Measurements from ENCODE around the gene CLNK. TPM values are rescaled to one million over a fixed set of nuclear protein-coding genes. Genes with fewer than 3 reads are reported as not detected.
"Not testable (repeated sequence)": the region's sequence is repeated elsewhere in the genome, so short reads cannot be mapped to it uniquely, and the experiment has no call there.

Gene CLNK
- total and polyA plus RNA-seq, 10 donors, result 0.39 to 2.8 (median 1.3) TPM

GRCh38 chr4:10576236-10576635 is 108.3 kb downstream of the CLNK start:
- intact Hi-C loops (cut with DNase I; ENCODE audit: low total_unique reads), result no loop called here
- 71 to 83% (median 81%) methylated on average over 4 of the region's 4 CpGs for WGBS, 5 donors
- no peak overlapping the region for H3K4me3 ChIP-seq
- peaks cover 0 to 19% (median 12%) of the 10 kb centered on the region in 6 donors for H3K4me1 ChIP-seq
- no peak overlapping the region for H3K27ac ChIP-seq
- no peaks in the 10 kb centered on the region for H3K36me3 ChIP-seq
- no peaks in the 10 kb centered on the region for H3K9me3 ChIP-seq
- TF ChIP-seq POLR2A (IDR thresholded peaks at IDR 0.05) (no peak), POLR2AphosphoS5 (IDR thresholded peaks at IDR 0.05) (no peak)
- TF ChIP-seq, protein P1, sequence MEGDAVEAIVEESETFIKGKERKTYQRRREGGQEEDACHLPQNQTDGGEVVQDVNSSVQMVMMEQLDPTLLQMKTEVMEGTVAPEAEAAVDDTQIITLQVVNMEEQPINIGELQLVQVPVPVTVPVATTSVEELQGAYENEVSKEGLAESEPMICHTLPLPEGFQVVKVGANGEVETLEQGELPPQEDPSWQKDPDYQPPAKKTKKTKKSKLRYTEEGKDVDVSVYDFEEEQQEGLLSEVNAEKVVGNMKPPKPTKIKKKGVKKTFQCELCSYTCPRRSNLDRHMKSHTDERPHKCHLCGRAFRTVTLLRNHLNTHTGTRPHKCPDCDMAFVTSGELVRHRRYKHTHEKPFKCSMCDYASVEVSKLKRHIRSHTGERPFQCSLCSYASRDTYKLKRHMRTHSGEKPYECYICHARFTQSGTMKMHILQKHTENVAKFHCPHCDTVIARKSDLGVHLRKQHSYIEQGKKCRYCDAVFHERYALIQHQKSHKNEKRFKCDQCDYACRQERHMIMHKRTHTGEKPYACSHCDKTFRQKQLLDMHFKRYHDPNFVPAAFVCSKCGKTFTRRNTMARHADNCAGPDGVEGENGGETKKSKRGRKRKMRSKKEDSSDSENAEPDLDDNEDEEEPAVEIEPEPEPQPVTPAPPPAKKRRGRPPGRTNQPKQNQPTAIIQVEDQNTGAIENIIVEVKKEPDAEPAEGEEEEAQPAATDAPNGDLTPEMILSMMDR (IDR thresholded peaks at IDR 0.05 in 8 of 11, conservative IDR thresholded peaks at IDR 0.05 in 3 of 11), result no peak
- DNase-seq, result no peak
- no peaks in the 10 kb centered on the region for H3K27me3 ChIP-seq (replicated peaks in 1 of 7)

- Histone ChIP-seq H3K4me1 (peaks cover 0 to 19% (median 12%) of the 10 kb centered on the region in 6 donors), H3K27me3 (replicated peaks in 1 of 7) (no peaks in the 10 kb centered on the region), H3K36me3 (no peaks in the 10 kb centered on the region), H3K4me3 (no peak overlapping the region), H3K27ac (no peak overlapping the region), H3K9me3 (no peaks in the 10 kb centered on the region)
- DNase-seq, result no peak
- intact Hi-C loops (cut with DNase I; ENCODE audit: low total_unique reads), result no loop called here
- TF ChIP-seq, protein P1 (IDR thresholded peaks at IDR 0.05 in 8 of 11, conservative IDR thresholded peaks at IDR 0.05 in 3 of 11), result no peak
- TF ChIP-seq POLR2A (IDR thresholded peaks at IDR 0.05) (no peak), POLR2AphosphoS5 (IDR thresholded peaks at IDR 0.05) (no peak)
- WGBS, 5 donors, result 82 to 95% (median 88%) methylated on average over 7 of the region's 7 CpGs
Observed at GRCh38 chr4:10575414-10575813, 109.2 kb downstream of the CLNK start.

- H3K4me3 ChIP-seq; H3K27ac ChIP-seq; H3K9me3 ChIP-seq; intact Hi-C loops (cut with DNase I; ENCODE audit: low total_unique reads); DNase-seq; H3K36me3 ChIP-seq; H3K27me3 ChIP-seq (replicated peaks in 1 of 7): not testable (repeated sequence)
- H3K4me1 ChIP-seq, result peaks cover 0 to 19% (median 12%) of the 10 kb centered on the region in 6 donors
- 81 to 88% (median 85%) methylated on average over 8 of the region's 8 CpGs for WGBS, 5 donors
Observed at GRCh38 chr4:10574553-10574952, 110.0 kb downstream of the CLNK start.

GRCh38 chr4:10571909-10572308 is 112.7 kb downstream of the CLNK start:
- TF ChIP-seq POLR2AphosphoS5 (IDR thresholded peaks at IDR 0.05), result no peak
- TF ChIP-seq POLR2A (IDR thresholded peaks at IDR 0.05), result no peak
- TF ChIP-seq, protein P1 (IDR thresholded peaks at IDR 0.05 in 8 of 11, conservative IDR thresholded peaks at IDR 0.05 in 3 of 11), result no peak
- WGBS, 5 donors, result 71 to 94% (median 84%) methylated on average over 2 of the region's 2 CpGs
- DNase-seq, result no peak
- H3K27ac ChIP-seq, result no peak overlapping the region
- H3K4me1 ChIP-seq, result peaks cover 0 to 7% (median 5%) of the 10 kb centered on the region in 6 donors
- no peak overlapping the region for H3K4me3 ChIP-seq
- H3K36me3 ChIP-seq, result no peaks in the 10 kb centered on the region
- intact Hi-C loops (cut with DNase I; ENCODE audit: low total_unique reads), result no loop called here
- H3K9me3 ChIP-seq, result no peaks in the 10 kb centered on the region
- no peaks in the 10 kb centered on the region for H3K27me3 ChIP-seq (replicated peaks in 1 of 7)

- H3K9me3 ChIP-seq, result no peaks in the 10 kb centered on the region
- H3K27me3 ChIP-seq (replicated peaks in 1 of 7), result no peaks in the 10 kb centered on the region
- 89 to 100% (median 97%) methylated on average over 2 of the region's 2 CpGs for WGBS, 5 donors
- TF ChIP-seq POLR2AphosphoS5 (IDR thresholded peaks at IDR 0.05) (no peak), POLR2A (IDR thresholded peaks at IDR 0.05) (no peak)
- TF ChIP-seq, protein P1 (IDR thresholded peaks at IDR 0.05 in 8 of 11, conservative IDR thresholded peaks at IDR 0.05 in 3 of 11), result no peak
- no peaks in the 10 kb centered on the region for H3K4me1 ChIP-seq
- DNase-seq, result no peak
- H3K4me3 ChIP-seq, result no peak overlapping the region
- H3K27ac ChIP-seq, result no peak overlapping the region
- no peaks in the 10 kb centered on the region for H3K36me3 ChIP-seq
- intact Hi-C loops (cut with DNase I; ENCODE audit: low total_unique reads), result no loop called here
Observed at GRCh38 chr4:10569491-10569890, 115.1 kb downstream of the CLNK start.
